T1000 (cell line): ENCODE results near the gene COL24A1.
"Not testable (repeated sequence)": the region's sequence is repeated elsewhere in the genome, so short reads cannot be mapped to it uniquely, and the experiment has no call there.

Source experiments
- DNase-seq: peaks from one replicate; lab custom pipeline; 2025; ENCODE audit warnings: mixed read lengths; lab: John Stamatoyannopoulos, UW

The COL24A1 gene

DNA sequence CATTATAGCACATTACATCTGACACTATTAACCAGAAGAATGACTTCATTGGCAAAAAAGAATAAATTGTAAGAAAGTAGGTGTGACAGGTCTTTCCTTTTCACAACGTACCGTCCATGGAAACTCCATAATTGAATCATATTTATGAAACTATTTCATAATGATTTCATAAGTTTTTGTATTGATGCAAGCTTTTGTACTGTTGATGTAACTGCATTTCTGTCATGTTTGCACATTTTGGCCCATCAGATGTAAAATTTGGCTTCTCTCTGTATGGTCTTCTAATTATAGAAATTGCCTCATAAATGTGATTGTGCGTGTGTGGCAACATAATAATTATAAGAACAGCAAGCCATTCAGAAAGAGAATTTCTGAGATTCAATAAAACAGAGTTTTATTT, 267.7 kb downstream of the COL24A1 start:
- DNase-seq = no peak

DNA sequence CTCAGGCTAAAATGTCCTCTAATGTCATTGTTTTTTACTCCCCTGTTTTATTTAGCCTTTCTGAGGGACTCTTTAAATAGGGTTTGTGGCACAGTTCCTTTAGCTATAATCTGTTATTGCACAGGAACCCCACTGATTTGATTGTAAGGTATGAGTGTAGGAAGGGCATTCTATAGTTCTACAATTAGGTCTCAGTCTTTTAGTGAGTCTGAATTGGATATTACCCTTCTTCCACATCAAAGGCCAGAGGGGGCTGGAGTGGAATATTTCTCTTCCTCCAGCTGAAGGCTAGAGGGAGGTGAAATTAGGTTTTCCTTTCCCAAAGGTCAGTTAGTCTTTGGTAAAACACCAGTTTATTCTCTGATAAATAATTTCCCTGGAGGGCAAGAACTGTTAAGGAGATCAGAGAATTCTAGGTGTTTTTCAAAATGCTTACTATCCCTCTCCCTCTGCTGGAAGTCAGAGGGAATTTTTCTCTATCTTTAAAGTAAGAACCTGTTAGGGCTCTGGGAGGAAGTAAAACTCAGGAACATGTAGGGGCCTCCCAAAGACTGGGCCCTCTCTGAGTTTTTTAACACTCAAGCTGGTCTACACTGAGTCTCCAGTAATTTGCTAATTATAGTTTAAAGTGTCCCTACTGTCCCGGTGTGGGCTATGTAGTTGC, 272.1 kb downstream of the COL24A1 start:
- DNase-seq = no peak

DNA sequence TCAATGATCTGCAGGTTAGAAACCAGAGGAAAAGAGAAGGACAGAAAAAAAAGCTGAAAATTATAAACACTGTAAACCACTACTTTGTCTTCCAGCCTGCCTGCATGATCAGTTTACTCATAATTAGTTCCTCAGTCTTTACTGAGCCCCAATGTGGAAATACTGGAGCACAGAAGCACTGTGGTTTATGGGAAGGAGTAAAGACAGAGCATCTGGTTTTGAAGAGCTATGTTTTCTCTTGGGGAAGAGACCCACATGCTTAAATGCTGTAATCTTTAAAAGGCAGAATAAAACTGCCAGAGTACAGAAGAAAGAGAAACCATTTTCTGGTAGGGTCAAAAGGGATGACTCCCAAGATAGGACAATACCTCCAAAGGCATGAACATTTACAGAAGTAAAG, 289.4 kb downstream of the COL24A1 start:
- no peak for DNase-seq

DNA sequence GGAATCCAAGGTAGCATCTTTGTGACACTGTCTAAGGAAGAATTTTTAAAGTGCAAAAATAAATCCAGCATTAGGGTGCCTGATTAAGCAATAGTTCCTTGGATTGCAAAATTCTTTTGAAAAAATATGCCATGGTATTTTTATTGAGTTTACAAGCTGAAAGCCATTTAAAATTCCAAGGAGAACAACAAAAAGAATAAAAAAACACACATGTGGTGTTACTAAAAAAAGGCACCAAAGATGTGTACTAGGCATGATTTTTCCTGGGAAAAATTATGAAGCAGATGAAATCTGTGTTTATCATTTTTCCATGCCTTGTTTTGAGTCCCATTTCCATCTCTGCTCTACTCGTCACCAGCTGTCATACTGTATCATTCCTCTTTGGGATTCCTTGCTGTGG, 291.4 kb downstream of the COL24A1 start:
- no peak for DNase-seq

DNA sequence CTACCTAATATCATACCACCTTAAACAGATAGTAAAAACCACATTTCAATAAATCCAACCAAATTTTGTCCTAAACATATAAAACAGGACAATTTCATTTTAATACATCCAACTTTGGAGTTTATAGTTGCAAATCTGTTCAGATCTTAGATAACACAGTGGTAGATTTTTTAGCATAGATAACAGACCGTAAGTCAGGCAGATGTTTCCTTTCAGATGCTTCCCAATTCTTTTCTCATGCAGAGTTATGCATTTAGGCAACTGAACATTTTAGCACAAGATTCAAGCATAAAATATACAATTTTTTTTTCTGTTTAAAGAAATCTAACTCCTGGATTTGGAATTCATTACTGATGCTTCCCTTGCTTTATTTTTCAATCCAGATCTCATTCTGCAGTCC, 291.8 kb downstream of the COL24A1 start:
- no peak for DNase-seq

DNA sequence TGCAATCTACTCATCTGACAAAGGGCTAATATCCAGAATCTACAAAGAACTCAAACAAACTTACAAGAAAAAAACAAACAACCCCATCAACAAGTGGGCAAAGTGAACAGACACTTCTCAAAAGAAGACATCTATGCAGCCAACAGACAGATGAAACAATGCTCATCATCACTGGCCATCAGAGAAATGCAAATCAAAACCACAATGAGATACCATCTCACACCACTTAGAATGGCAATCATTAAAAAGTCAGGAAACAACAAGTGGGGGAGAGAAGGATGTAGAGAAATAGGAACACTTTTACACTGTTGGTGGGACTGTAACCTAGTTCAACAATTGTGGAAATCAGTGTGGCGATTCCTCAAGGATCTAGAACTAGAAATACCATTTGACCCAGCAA, 292.9 kb downstream of the COL24A1 start:
- DNase-seq = not testable (repeated sequence)

DNA sequence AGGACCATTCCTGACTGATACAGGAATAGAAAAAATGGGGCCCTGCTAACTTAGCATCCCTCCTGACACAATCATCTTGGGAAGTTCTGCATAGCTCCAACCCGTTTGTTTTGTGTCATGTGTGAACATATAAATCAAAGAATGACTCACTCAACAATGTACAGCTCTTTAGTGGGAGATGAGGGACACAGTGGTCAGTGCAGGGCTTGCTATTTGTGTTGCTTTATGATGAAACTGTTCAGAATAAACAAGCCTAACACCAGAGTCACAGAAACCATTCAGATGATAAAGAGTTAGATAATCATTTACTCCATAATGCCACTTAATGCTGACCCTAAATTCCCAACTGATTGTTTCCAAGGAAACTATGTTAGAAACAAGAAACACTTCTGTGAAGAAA, 294.1 kb downstream of the COL24A1 start:
- DNase-seq = no peak

DNA sequence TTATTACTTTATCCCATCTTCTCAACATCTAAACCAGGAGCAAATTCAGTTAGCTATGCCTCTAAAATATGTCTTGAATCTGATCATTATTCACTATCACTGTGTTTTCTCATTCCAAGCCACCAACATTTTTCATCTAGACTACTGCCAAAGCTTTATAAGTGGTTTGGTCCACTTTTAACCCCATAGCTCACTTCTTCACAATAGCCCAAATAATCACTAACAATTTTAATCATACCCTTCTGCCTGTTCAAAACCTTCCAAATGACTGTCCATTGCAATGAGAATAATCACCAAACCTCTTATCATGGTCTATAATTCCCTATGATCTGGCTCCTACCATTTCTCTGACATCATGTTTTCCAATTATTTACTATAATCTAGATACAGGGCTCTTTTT, 298.6 kb downstream of the COL24A1 start:
- DNase-seq = no peak

DNA sequence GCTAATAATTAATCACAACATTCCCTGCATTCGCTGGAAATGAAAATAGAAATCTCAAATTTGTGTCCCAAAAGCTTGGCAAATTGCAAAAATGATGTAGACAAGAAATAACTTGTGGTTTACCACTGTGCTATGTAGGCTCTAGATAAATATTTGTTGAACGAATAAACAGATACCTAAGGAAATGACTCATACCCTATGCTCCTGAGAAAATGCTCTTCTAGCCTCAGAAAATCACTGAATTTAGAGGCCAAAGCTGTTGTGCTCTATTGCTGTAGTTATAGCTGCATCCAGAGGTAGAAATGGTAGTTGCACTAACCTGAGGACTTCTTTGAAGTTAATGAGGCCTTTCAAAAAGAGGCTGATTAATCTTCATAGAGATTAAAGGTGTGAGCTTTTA, 306.3 kb downstream of the COL24A1 start:
- no peak for DNase-seq

DNA sequence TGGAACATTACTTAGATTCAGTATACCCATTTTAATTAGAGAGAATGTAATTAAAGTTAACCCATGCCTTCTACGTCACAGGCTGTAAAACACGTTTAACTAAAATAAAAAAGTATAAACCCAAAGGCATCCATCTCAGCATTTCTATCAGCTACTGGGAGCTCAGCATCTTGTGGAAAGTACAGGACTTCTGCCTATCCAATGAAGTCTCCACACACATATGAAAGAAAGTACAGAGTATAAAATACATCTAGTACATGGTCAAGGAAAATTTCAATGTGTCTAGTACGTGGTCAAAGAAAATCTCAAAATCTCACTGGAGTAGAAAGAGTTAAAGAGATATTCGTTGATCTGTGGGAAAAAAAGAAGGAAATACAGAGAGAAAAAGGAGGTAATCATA, 306.9 kb downstream of the COL24A1 start:
- DNase-seq = no peak

DNA sequence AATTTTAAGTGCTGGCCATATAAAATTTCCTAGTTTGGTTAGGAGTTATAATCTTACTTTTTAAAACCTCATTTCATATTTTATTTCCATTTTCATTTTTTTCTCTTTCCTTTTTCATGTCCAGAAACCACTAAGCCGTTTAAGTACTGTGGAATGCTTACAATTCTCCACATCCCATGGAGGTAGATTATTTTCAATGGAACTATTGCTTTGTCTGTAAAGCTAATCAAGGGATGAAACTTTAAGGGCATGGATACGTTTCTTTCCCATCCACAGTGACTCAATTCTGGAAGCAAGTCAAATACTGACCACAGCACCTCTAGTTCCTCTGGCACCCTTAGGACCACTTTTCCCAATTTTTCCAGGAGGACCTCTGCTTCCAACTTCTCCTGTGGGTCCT, 309.2 kb downstream of the COL24A1 start:
- no peak for DNase-seq

DNA sequence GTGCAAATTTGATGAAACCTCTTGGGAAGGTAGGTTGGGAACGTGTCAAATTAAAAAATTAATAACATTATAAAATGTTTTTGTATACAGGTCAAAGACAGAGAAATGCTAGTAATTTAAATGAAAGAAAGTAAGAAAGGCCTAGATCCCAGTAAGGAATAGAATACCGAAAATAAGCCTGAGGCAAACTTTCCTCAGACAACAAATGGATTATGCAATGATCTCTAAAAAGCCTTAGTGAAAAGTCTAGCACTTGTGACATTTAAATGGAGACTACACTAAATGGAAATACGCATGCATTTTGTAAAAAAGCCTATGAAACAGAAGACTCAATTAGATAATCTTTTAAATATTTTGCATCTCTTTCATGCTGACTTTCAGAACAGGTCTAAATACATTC, 309.9 kb downstream of the COL24A1 start:
- no peak for DNase-seq

DNA sequence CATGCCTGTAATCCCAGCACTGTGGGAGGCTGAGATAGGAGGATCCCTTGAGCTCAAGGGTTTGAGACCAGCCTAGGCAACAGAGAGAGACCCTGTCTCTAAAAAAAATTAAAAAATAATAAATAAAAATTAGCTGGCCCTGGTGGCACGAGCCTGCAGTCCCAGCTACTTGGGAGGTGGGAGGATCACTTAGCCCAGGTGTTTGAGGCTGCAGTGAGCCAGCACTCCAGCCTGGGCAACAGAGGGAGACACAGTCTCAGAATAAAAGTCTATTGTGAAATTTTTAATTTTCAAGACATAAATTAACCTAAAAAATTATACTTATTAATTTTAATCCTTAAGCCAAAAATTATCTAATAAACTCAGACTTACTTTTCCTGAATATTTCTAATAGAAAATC, 317.1 kb downstream of the COL24A1 start:
- DNase-seq = no peak

DNA sequence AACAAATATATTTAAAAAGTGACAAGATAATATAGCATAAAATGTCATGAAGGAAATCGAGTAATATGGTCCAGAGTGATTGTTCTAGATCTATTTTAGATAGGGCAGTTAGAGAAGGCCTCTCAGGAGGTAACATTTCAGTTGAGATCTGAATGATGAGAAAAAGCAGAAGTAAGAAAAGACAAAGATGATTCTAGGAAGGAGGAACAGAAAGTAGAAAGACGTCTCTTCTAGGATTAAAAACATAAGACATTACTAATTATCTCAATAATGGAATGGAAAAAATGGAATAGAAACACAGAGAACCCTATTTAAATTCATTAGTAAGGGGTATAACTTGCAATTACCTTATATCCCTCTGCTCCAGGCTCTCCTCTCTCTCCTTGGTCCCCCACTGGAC, 318.3 kb downstream of the COL24A1 start:
- DNase-seq = no peak

DNA sequence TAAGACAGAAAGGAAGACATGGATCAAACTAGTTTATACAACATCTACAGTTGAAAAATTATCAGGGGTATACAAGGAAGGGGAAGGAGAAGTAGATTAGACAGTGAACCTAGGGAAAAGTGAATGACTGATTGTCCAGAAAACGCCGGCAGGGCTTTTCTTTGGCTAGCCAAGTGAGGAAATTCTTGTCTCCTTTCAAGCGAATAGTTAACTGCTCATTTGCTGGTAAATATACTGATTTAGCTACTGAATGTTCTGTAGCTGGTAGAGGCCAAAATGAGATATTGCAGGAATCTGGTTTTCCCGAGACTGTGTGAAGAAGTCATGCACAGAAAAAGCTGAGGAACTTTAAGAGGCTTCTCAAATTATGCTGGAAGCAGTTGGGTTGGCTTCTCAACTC, 319.8 kb downstream of the COL24A1 start:
- DNase-seq = no peak

DNA sequence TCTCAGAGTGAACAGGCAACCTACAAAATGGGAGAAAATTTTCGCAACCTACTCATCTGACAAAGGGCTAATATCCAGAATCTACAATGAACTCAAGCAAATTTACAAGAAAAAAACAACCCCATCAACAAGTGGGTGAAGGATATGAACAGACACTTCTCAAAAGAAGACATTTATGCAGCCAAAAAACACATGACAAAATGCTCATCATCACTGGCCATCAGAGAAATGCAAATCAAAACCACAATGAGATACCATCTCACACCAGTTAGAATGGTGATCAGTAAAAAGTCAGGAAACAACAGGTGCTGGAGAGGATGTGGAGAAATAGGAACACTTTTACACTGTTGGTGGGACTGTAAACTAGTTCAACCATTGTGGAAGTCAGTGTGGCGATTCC, 323.4 kb downstream of the COL24A1 start:
- DNase-seq = not testable (repeated sequence)

DNA sequence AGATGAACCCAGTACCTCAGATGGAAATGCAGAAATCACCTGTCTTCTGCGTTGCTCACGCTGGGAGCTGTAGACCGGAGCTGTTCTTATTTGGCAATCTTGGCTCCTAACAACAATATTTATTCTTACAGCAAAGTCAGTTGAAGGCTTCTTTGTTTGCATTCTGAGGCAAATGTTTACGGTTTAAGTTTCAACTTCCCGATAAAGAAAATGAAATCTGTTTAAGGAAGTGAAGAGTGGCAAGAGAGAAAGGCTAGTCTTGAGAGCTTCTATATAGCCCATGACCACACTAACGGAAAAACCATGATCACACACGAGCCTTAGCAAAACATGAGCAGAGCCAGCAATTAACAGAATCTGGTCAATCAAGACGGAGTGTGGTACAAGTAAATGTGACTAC, 325.7 kb downstream of the COL24A1 start:
- no peak for DNase-seq

DNA sequence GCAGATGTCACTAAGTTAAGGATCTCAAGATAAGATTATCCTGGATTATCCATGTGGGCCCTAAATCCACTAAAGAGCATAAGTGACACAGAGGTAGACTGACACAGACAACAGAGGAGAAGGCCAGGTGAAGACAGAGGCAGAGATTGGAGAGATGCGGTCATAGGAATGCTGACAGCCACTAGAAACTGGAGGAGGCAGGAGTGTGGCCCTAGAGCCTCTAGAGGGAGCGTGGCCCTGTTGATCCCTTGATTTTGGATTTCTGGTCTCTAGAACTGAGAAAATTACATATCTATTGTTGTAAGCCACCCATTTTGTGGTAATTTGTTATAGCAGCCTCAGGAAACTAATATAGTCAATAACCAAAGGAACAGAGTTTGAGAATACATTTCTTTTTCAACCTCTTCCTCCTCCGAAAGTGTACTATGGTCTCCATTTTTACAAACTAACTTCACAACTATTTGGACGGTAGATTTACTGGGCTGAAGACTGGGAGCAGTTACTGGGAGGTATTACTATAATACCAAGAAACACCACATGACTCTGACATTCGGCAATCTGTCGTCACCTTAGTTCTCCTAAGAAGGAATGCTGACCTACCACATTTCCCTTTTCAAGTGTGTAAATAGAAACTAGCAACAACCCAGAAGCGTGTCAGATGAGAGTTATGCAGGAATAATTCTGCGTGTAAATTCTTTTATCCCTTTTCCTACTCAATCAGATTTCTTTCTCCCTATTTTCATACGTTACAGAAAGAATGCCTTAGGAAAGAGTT, 332.3 kb downstream of the COL24A1 start:
- no peak for DNase-seq

DNA sequence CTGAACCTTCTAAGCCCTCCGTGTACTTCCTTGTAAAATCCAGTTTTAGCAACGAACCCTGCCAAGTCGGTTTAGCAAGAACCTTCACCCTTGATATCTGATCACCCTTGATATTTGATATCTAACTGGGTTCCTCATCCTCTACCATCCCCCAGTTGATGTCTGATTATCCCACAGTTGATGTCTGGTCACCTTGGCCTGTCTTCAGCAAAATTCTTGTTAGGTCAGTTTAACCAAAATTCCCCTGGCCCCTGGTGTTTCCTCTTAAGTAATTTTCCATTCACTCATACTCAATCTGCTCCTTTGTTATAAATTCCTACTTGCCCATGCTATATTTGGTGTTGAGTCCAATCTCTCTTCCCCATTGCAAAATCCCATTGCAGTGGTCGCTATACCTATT, 333.9 kb downstream of the COL24A1 start:
- DNase-seq = no peak

DNA sequence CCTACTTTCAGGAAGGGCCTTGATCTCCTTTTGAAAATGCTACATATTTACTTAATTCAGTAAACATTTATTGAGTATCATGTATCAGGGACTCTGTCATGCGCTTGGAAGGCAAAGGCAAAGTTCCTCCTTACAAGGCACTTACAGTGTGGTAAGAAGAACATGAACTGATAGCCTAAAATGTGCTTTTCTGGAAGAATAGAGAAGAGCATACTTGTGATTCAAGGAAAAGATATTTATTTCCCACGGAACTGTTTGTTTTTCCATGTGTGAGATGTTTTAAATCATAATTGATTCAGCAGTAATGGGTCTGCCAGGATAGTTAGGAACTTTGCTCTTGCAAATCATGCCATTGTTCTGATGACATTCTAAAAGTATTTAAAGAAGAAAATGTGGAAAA, 338.2 kb downstream of the COL24A1 start:
- DNase-seq = no peak

DNA sequence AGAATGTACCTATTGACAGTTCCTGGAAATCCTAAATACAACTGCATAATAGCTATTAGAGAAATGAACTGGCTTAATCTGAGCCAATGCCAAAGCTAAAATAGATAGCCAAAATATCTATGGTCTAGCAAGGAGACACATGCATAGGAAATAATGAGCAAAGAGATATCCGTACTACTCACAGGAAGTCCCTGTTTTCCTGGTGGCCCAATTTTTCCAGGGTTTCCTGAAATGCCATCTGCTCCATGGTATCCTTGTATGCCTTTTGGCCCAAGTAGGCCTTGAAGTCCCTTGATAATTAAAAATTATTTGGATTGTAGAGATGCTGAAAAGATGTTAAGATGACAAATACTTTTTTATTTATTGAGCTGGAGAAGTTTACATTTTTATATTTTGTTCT, 340.0 kb downstream of the COL24A1 start:
- DNase-seq = no peak

DNA sequence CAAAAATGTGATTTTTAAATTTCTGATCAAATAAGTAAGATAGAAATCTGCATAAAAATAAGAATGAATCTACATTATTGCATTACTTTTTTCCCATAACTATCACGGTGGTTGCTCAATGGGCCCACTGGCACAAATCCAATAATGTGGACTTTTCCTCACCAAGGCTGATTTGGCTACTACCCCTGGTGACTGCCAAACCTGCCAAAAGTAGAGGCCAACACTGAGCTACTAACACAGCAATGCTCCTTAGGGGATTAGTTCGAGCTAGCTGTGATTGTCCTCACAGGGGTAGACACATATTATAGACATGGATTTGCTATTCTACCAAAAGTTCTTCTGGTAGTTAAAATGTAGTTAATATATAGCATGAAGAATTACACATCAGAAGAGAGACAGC, 340.7 kb downstream of the COL24A1 start:
- DNase-seq = no peak

DNA sequence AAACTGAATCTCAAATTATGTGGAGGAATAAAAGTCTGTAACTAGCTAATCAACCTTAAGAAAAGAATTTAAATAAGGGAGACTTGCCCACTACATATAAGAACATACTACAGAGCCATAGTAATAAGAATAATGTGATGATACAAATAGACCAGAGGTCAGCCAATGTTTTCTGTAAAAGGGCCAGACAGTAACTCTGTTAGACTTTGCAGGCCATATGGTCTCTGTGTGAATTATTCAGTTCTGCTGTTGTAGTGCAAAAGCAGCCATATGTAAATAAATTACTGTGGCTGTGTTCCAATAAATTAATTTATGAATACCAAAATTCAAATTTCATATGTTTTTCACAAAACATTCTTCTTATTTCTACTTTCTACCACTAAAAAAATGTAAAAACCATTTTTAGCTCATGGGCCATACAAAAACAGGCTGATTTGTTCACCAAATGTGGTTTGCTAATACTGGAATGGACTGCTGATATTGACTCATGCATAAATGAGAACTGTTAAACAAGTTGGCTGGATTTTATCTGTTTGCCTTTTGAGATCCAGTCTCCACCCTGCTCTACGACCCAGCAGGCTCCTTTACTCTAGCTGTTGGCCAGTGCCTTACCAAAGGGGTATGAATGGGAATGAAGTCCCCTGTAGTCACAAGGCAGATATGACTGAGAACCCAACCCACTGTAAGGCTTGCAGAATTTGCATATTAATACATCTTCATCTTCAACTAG, 350.2 kb downstream of the COL24A1 start:
- DNase-seq = no peak
